HG03520 (cell line): ENCODE results near the gene KIF22.
"Not testable (repeated sequence)": the region's sequence is repeated elsewhere in the genome, so short reads cannot be mapped to it uniquely, and the experiment has no call there.

Experiments
- ATAC-seq: cut with Tn5 transposase; IDR thresholded peaks from one replicate; pipeline ENCODE4 v1.9.1; 2021; ENCODE audit warnings: mild to moderate bottlenecking, moderate library complexity; ENCODE audit not compliant: unreplicated experiment

KIF22 gene

DNA sequence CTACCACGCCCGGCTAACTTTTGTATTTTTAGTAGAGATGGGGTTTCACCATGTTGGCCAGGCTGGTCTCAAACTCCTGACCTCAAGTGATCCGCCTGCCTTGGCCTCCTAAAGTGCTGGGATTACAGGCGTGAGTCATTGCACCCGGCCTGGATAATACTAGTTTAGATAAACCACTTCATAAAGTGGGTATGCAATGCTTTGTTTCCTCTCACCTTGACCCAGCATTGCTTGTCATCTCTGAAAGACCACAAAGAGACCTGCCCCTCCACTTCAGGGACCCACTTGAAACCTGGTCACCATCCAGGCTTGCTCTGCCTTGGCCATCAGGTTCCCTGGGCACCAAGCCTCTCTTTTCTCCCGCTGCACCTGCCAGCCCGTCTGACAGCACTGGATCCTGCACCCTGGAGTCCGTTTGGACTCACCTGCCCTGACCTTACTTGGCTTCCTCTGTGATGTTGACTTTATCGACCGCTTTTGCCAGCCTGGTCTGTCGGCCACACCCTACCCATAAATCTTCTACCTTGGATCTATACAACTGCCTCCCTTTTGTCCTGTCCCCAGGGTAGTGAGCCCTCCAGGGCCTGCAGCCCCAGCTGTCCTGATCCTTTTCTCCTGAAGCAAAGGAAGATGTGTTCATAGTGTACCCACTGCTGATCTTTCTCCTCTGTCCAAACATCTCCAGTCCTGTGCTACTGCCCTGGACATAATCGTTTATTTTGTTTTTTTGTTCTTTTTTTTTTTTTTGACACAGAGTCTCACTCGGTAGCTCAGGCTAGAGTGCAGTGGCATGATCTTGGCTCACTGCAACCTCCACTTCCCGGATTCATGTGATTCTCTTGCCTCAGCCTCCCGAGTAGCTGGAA lies 25.2 kb upstream of the KIF22 start:
- no peak for ATAC-seq

- no peak for ATAC-seq
Measured at GRCh38 chr16:29766571-29766970, 24.0 kb upstream of the KIF22 start.

DNA sequence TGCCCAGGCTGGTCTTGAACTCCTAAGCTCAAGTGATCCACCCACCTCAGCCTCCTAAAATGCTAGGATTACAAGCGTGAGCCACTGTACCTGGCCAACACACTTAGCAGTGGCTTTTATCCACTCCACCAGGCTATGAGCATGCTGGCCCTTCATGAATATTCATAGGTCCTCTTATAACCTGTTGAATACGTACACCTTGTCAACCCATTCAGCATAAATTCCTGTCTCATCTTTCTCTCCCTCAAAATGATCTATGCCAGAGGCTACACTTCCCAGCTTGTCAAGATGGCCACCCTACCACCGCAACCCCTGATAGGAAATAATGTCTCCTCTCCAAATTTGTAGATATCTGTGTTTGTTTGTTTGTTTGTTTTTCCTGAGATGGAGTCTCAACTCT lies 23.5 kb upstream of the KIF22 start:
- no peak for ATAC-seq

- no peak for ATAC-seq
Measured at GRCh38 chr16:29769507-29769906, 21.0 kb upstream of the KIF22 start.

DNA sequence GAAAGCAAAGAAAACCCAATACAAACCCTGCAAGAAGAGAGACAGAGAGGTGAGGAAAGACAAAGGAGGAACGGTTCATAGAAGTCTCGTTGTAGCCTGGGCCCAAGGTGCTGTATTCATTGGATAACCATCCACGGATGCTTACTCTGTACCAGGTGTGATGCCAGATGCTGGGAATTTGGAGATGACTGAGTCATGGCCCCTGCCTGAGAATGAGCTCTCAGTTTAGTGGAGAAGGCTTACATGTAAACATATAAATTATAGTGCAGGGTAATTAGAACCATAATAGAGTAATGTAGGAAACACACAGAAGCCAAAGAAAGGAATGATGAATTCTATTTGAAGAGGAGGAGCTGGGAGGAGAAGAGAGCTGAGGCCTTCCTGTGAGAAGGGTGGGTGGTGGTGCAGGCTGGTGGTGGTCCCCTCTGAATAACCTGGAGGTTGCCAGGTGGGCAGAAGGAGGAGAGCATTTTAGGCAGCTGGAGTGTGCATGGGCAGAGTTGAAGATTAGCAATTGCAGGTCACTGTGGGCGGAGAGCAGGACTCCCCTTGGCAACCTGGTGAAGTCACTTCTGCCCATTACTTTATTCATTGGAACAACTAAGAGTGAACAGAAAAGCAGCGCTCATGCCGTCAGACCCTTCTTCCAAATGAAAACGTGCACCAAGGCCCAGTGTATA lies 20.2 kb upstream of the KIF22 start:
- ATAC-seq = no peak

DNA sequence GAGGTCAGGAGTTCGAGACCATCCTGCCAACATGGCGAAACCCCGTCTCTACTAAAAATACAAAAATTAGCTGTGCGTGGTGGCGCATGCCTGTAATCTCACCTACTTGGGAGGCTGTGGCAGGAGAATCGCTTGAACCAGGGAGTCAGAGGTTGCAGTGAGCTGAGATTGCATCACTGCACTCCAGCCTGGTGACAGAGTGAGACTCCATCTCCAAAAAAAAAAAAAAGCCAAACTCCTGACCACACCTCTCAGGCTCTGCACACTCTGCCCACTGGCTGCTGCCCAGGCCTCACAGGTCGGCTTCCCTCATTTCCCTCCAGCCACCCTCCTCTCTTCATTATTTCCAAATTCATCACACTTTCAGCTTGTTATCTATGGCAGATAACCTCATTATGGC lies 18.2 kb upstream of the KIF22 start:
- not testable (repeated sequence) for ATAC-seq

DNA sequence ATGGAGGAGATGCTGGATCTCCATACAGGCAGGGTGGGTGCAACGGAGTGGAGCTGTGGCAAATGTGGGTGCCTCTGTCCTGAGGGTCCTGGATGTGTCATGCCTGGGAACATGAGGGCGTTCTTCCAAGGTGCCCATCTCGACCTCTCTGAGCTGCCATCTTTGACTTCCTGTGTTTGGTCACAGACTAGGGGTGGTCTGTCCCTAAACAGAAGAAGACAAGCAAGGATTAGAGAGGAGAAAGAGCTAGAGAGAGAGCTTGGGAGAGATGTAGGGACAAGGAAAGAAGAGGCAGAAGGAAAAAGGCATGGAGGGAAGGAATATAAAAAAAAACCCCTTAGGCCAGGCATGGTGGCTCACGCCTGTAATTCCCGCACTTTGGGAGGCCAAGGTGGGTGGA lies 15.8 kb upstream of the KIF22 start:
- no peak for ATAC-seq

DNA sequence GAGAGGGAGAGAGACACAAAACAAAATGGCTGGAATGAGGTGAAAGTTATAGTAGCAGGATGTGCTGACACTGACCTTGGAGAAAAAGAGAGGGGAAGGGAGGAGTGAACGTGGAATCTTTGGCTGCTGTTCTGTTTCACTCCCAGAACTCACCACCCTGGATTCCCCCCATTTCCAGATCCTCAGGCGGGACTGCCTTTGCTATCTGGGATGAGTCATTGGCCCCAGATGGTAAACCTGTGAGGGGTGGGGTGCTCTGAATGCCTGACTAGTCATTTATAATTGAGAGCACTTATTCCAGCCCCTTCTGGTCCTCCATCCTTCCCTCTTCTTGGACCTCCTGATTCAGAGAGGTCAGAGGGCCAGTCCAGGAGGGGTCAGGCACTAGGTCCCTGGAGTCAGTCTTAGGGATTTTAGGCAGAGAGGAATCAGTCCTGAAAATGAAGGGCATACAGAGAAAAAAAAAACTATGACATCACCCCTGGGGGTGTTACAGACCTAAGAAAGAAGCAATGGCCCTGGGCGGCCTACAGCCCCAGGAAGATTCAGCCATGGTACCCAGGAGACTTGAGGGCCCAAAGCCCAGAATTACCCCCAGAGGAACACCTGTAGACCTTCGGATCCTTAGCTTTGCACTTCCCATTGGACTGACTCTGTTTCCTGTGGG lies 14.7 kb upstream of the KIF22 start:
- ATAC-seq = no peak

- no peak for ATAC-seq
Measured at GRCh38 chr16:29777576-29778350, 12.8 kb upstream of the KIF22 start, which contains the start of gene ZG16. ZG16 (plus strand) TSS chr16:29778256; CDS start chr16:29779267, 1,011 bp downstream.

- no peak for ATAC-seq
Measured at GRCh38 chr16:29779474-29779873, 11.1 kb upstream of the KIF22 start.

DNA sequence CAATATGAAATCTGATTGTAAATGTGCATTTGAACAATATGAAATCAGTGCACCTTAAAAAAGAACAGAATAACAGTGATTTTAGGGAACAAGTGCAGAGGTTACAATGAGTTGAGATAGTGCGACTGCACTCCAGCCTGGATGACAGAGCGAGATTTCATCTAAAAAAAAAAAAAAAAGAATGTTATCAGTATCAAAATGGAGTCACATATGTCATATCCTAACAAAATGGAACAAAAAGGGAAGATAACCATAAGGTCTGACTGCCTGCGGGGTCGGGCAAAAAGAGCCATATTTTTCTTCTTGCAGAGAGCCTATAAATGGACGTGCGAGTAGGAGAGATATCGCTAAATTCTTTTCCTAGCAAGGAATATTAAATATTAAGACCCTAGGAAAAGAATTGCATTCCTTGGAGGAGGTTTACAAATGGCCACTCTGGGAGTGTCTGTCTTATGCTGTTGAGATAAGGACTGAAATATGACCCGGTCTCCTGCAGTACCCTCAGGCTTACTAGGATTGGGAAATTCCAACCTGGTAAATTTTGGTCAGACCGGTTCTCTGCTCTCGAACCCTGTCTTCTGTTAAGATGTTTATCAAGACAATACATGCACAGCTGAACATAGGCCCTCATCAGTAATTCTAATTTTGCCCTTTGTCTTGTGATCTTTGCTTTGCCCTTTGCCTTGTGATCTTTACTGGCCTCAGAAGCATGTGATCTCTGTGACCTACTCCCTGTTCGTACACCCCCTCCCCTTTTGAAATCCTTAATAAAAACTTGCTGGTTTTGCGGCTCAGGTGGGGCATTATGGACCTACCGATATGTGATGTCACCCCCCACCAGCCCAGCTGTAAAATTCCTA lies 7.2 kb upstream of the KIF22 start:
- not testable (repeated sequence) for ATAC-seq

DNA sequence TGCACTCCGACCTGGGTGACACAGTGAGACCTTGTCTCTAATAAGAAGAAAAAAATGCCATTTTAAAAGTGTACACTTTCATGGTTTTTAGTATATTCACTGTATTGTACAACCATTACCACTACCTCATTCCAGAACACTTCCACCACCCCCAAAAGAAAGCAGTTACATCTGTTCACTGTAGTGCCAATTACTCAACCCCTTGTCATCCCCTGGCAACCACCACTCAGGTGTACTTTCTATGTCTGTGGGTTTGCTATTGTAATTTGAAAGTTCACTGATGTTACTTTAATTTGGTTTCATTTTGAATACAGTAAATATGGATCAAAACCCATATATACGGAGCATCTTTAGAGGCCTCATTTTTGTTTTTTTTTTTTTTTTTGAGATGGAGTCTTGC lies 6.4 kb upstream of the KIF22 start:
- ATAC-seq = no peak

DNA sequence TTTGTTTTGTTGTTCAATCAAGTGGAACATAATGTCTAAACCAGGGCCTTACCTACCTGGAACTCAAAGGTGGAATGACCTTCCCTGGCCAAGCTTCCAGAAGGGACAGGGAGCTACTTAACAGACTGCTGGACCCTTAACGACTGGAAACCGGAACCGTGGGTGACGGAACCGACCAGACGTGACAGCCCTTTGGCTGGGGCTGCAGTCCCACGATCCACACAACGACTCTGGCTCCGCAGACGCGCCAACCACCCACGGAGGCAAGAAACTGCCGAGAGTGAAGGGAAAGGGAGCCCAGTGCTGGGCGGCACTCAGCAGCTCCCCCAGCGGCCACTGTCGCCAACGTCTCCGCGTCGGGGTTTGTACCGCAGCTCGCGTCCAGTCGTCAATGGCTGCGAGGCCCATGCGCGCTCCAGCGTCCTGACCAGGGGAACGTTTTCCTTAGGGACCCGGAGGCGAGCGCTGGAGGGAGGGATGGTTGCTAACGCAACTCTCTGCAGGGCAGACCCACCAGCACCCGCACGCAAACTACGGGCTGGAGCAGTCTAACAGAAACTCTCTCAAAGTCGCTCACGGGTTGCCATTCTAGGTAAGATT lies 5.5 kb upstream of the KIF22 start:
- ATAC-seq = no peak

DNA sequence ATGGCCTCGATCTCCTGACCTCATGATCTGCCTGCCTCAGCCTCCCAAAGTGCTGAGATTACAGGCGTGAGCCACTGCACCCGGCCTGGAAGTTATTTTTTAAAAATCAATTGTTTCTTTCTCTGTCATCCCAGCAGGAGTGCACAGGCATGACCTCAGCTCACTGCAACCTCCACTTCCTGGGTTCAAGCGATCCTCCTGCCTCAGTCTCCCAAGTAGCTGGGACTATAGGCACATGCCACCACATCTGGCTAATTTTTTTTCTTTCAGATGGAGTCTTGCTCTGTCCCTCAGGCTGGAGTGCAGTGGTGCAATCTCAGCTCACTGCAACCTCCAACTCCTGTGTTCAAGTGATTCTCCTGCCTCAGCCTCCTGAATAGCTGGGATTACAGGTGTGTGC lies 3.4 kb upstream of the KIF22 start:
- not testable (repeated sequence) for ATAC-seq

DNA sequence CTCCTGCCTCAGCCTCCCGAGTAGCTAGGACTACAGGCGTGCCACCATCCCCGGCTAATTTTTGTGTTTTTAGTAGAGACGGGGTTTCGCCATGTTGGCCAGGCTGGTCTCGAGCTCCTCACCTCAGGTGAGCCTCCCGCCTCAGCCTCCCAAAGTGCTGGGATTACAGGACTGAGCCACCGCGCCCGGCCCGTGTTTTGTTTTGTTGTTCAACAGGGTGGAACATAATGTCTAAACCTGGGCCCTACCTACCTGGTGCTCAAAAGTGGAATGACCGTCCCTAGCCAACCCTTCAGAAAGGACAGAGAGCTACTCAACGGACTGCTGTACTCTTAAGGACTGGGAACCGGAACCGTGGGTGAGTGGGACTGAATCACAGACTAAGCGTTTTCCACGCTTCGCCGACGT lies 772 bp upstream of the KIF22 start:
- no peak for ATAC-seq

- ATAC-seq = no peak
Measured at GRCh38 chr16:29790949-29791844, 646 bp downstream of the KIF22 start.

DNA sequence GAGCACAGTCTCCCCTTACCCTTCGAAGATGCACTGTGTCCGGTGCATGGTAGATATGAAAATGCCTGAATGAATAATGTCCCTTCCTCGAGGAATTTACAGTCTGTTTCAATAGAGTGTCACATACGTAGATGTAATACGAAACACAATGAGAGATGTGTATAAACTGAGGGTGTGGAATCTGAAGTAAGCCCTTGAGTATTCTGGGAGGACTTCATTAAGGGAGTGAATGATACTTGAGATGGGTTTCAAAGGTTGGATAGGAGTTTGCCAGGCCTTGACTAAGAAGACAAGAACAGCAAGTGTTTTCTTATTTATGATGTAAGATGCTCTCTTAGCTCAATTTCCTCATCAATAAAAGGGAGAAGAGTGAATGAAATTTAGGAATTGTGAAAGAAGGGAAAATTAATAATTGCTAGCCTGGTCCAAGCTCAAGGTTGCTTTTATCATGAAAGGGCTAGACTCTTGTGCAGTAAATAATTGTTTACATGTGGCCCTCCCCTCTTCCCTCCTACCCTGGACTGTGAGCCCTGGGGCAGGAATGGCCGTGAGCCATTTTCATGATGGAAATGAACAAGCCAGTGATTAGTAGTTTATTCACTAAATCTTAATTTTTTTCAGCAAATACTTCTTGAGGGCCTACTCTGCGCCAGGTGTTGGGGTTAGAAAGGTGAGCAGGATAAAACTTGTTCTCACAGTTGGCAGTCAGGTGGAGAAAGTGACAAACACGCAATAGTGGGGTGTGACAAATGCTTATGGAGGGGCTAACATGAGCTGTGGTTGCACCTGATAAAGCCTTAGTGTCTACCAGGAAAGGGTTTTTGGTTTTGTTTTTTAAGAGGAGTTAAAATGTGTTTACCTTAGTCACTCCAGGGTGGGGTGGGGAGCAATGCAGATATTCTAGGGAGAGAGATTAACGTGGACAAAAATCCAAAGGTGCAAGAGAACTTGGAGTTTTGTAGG lies 1.6 kb downstream of the KIF22 start:
- no peak for ATAC-seq
